GM19099 (cell line): ENCODE data around the gene XRCC1.

Experiments
- POLR2A ChIP-seq: IDR thresholded peaks from 3 replicates; pipeline ENCODE4 v1.6.1; 2011; ENCODE audit warnings: low read depth; ENCODE audit not compliant: insufficient read length; ENCODE audit errors: extremely low read depth

XRCC1 gene

DNA sequence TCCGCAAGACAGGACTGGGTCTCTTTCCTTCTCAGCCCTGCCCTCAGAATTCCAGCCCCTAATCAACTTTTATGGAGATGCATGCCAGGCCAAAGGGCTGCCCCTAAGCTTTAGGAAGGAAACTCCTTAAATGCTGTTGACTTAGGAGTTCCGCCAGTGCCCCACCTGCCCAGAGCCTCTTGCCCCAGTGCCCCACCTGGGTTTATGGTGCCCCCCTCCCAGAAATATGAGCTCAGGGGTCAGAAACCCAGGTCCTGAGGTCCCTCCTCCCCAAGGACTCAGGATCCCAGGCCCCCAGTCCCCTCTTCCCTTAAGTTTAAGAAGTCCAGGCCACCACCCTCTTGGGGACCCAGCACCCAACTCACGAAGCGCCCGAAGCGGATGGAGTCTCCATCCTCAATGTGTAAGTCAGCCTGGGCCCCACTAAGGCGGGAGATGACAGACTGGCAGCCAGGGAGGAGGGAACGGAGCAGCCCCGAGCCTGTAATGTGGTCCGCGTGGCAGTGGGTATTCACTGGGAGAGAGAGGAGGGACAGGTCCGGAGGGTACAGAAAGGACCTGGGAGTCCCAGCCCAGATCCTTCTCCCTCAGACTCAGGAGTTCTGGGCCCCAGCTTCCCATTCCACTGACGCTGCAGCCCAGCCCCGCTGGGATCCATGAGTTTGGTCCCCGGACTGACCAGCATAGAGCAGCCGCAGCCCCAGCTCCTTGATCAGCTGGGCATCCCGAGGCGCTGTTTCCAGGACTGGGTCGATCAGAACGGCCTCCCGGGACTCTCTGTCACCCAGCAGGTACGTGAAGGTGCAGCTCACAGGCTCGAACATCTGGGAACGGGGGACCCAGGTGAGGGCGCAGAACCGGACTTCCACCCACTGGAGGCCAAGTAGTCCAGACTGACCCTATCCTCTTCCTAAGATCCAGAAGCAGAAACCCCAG, 49.2 kb downstream of the XRCC1 start:
- TF ChIP-seq POLR2A: no peak

DNA sequence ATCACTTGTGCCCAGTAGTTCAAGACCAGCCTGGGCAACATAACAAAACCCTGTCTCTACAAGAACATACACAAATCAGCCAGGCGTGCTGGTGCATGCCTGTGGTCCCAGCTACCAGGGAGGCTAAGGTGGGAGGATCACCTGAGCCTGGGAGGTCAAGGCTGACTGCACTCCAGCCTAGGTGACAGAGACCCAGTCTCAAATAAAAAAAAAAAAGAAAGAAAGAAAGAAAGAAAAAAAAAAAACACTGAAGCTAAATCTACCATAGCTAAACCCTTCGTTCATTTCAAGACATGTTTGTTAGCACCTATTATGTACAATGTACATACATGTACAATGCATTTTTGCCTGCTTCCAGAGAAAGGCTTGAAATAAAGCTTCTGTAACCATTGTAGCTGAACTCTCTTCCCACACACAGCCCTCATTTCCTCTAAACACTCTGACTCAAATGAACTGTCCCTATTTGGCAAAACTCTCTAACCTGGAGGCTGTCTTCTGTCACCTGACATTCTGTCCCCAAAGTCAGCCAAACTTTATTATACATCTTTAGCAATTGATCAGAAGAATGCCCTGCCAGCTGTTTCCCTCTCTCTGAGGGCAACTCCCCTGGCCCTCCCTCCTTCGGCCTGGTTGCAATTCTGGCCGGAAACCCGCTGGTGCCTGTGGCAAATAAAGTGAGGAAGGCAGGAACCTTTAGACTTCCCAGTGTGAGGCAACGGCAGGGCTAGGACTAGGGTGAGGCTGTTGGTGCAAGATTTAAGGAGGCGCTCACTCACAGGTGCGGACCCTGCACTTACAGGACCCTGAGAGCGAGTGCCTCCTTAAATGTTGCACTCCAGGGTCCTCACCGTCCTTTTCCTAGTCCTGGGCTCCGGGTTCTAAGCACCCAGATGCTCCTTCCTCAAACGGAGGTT, 50.1 kb downstream of the XRCC1 start:
- TF ChIP-seq POLR2A: peak; percentile 18

DNA sequence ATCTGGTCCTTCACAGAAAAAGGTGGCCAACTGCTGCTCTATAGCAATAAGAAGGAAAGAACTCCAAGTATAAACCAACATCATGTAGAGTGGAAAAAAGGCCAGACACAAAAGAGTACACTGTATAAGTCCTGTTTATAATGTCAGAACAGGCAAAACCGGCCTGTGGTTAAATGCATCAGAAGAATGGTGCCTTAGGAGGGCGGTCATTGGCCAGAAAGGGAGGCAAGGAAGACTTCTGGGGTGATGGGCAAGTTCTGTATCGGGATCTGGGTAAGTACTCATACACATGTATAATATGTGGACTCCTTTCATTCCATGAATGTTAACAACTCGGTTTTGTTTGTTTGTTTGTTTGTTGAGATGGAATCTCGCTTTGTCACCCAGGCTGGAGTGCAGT, 52.4 kb downstream of the XRCC1 start:
- TF ChIP-seq POLR2A: no peak

DNA sequence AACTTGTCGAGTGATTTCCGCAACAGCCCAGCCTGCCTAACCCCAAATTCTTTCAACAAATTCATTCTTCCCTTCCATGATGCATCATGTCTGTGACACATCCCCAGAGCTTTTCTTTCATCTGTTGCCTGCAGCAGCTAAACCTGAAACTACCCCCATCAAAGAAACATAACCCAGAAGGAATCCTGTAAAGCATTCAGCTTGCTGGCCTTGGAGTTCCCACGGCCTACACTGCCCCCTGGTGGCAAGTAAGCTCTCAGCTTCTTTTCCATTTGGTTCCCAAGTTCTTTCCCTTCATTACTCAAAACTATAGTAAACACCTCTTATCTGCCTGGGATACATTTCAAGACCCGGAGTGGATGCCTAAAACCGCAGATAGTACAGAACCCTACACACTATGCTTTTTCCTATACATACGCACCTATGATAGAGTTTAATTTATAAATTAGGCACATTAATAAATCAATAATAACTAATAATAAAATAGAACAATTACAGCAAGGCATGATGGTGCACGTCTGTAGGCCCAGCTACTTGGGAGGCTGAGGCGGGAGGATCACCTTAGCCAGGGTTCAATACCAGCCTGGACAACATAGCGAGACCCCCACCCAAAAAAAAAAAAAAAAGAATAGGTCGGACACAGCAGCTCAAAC, 55.8 kb downstream of the XRCC1 start:
- TF ChIP-seq POLR2A: no peak

DNA sequence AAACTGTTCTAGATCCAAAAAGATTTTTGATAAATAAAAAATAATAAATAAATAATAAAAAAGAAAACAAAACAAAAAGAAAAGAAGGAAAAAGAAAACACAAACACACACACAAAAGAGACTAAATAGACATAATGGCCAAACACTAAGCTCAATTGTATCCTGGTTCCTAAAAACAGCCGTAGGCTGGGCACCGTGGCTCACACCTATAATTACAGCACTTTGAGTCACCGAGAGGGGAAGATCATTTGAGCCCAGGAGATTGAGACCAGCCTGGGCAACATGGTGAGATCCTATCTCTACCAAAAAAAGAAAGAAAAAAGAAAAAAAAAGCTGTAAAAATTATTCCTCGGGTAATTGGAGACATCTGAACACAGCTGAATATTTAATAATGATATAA, 57.3 kb downstream of the XRCC1 start:
- TF ChIP-seq POLR2A: no peak

DNA sequence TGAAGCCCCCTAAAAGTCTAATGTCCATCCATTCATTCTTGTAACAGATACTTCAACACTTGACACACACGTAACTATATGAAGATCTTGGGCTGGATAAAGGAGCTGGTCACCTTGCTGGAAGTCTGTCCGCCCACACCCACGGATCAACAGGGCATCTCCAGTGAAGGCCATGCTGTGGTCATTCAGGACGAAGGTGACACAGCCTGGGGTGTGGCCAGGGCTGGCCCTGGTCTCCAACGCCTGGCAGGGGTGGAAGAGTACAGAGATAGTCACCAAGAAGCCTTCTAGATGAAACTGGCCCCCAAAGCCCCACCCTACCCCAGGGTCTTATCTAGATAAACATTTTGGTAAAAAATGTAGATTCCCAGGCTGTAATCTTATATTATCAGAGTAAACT, 64.0 kb downstream of the XRCC1 start:
- no peak for TF ChIP-seq POLR2A

DNA sequence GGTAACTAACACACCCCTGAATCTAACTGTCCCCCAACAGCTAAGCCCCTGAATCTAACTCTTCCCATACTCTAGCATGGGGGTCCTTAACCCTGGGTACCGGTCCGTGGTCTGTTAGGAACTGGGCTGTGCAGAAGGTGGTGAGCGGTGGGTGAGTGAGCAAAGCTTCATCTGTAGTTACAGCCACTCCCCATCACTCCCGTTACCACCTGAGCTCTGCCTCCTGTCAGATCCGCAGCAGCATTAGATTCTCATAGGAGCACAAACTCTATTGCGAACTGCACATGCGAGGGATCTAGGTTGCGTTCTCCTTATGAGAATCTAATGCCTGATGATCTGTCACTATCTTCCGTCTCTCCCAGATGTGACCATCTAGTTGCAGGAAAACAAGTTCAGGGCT, 64.6 kb downstream of the XRCC1 start:
- no peak for TF ChIP-seq POLR2A

DNA sequence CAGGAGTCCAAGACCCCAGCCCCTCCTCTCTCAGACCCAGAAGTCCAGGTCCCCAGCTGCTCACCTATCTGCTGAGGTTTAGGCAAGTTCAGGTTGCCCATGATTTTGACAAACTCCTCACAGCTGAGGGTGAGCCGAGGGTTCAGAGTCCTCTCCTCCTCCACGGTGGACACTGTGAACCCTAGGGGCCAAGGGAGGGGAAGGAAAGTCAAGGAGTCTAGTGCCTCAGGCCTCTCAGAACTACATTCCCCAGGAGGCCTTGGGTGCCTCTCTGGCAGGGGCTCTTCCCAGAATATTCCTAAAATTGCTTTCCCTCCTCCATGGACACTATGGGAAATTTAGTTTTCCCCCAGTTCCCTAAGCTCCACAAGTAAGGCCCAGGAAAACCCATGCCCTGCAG, 67.4 kb downstream of the XRCC1 start:
- no peak for TF ChIP-seq POLR2A

DNA sequence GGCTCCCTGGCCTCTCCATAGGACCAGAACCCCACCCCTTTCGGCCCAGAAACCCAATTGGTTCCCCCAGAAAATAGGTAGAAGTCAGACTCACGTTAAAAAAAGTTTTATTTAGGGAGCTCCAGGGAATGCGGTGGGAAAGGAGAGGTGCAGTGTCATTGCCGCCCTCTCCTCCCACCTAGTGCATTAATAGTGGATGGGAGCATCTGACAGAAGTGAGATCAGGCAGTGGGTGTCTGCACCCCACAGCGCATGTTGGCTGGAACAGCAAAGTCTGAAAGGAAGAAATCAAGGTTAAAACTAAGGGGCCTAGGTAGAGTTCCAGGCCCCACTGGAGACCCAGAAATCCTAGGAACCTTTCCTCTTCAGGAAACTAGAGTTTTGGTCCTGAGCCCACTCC, 68.7 kb downstream of the XRCC1 start:
- no peak for TF ChIP-seq POLR2A

DNA sequence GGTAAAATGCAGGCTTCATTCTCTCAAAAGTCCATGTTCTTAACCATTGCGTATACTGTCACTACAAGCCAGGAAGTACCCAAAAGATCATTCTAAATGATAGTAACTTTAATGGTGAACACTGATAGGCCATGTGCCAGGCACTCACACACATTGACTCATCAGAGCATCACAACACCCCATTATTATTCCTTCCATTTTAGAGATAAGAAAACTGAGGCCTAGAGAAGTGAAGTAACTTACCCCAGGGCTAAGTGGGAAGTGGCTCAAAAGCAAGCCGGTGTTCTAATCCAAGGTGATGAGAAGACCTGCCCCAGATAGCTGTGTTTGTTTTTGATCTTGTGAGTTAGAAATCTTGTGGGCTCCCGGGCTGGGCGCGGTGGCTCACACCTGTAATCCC, 69.4 kb downstream of the XRCC1 start:
- no peak for TF ChIP-seq POLR2A

DNA sequence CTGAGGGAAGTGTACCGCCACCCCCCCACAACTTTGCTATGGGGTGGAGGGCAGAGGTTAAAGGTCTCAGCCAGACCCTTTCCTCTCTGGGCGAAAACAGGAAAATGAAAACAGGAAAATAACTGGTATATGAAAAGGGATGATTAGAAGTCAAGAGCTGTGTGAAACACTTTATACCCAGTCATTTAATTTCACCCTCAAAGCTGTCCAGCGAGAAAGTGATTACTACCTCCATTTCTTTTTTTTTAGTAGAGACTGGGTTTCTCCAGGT, 70.2 kb downstream of the XRCC1 start:
- TF ChIP-seq POLR2A: no peak

DNA sequence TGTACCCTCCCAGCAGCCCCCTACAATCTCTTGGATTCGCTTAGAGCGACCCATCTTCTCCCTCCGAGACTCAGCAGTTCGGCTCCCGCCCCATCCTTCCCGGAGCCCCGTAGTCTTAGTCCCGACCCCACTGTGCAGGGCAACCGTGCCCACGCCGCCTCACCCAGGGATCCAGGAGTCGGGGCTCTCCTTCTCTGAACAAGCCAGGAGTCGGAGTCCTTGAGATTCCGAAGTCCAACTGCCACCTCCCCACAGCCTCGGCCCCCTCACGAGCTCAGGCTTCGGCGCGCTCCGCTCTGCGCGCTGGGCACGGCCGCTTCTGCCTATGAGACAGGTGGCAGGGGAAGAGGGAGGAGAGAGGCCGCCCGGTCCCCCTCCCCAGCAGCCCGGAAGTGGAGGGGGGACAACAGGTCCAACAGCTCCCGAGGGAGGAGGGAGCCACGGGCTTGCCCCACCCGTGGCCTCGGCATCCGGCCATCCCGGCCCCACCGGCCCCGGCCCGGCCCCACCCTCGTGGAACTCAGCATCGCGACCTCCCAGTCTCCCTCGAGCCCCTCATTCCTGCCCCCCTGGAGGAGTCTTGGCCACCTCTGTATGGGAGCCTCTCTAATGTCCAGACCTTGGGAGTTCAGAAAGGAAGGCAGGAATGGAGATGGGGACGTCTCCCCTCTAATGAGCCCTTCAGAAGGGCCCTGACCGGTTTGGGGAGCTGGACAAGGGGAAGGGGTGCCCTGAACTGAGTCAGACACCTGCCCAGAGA, 70.7 kb downstream of the XRCC1 start, which contains the start of gene PHLDB3:
Gene PHLDB3, minus strand, starts transcription at position 321 of the 760 bp plus-strand sequence. CDS start 628 bp downstream, outside the sequence.
- no peak for TF ChIP-seq POLR2A

DNA sequence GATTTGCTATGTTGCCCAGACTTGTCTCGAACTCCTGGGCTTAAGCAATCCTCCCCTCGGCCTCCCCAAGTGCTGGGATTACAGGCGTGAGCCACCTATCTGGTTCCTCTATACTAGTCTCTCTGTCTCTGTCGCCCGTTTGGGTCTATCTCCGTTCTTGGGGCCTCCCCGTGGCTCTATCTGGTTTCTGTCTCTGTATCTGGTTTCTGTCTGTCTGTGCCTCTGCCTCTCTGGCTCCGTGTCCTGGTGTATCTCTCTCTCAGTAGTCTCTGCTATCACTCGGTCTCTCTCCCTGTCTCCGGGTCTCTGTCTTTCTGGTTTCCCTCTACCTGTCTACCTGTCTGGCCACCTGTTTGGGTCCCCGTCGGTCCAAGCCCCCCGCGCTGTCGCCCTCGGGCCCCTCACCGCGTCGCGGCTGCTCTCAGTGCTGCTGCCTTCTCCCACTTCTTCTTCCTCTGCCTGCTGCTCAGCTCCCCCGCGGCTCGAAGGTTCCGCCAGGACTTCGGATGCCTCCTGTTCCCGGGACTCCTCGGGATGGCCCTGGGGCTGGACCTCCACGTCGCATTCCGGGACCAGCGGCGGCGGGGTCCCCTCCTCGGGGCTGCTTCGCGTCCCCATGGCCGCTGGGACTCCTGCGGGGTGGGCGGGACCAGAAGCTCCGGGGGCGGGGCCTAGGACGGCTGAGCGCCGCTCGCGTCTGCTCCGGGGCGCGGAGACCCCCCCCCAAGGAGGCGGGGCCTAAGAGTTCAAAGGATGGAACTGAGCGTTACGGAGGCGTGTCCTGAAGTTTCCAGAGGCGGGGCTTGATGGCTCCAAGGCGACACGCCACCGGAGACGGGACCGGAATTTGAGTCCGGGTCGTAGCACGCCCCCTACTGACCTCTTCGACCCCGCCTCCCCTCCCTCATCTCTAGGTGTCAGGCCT, 71.6 kb downstream of the XRCC1 start:
- TF ChIP-seq POLR2A: peak; percentile 70

DNA sequence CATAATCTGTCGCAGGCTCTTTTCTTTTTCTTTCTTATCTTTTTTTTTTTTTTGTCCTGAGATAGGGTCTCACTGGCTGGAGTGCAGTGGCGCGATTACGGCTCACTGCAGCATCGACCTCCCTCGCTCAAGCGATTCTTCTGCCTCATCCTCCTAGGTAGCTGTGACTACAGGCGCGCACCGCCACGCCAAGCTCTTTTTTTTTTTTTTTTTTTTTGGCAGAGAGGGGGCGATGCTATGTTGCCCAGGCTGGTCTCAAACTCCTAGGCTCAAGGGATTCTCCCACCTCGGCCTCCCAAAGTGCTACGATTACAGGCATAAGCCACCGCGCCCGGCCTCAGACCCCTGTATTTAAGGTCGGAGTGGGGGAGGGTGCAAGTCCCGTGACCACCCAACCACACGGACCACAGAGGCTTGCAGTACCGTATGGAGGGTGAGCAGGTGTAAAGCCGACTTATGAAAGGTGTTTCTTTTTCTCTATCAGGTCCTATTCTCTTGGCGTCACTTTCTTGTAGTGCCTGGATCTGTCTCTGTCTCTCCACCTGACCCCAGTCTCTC, 72.8 kb downstream of the XRCC1 start:
- TF ChIP-seq POLR2A: no peak
